Measurements from ENCODE around the gene MRPL34.

- TF ChIP-seq CTCF (IDR thresholded peaks at IDR 0.05; ENCODE audit: insufficient read depth, low read length), result no peak
- no peak for TF ChIP-seq POLR2AphosphoS5 (IDR thresholded peaks at IDR 0.05; ENCODE audit: low read depth)
- no peak for TF ChIP-seq REST (IDR thresholded peaks at IDR 0.05; ENCODE audit: insufficient replicate concordance, low read depth)
Observed at GRCh38 chr19:17286263-17286662, 19.4 kb upstream of the MRPL34 start.
